Stomach (tissue), 9 donors: ENCODE measurements around the gene BACE1-AS. TPM values are rescaled to one million over a fixed set of nuclear protein-coding genes. Genes with fewer than 3 reads are reported as not detected.

ENCODE experiments used
- DNase-seq, 2 donors: peaks; one replicate each; pipeline versions ENCODE4 v3.0.0 to v3.0.0-alpha.2; 2013 to 2019
- H3K27ac ChIP-seq, 5 donors: fragments of 200-600 bp in 4 of 5; sonication (generic) in 4 of 5; one replicate each; pipeline ENCODE4 v1.5.1; 2013 to 2019; ENCODE audit warnings: mild to moderate bottlenecking in 1 of 5, moderate library complexity in 1 of 5
- H3K27me3 ChIP-seq, 3 donors: fragments of 200-600 bp; sonication (generic); one replicate each; pipeline ENCODE4 v1.5.1; 2017 to 2019; ENCODE audit warnings: mixed run types in 1 of 3
- H3K36me3 ChIP-seq, 4 donors: fragments of 200-600 bp; sonication (generic); 1 replicate in 3 of 4; 2 replicates in 1 of 4; pipeline ENCODE4 v1.5.1; 2016 to 2019
- H3K4me1 ChIP-seq, 4 donors: fragments of 200-600 bp; sonication (generic); one replicate each; pipeline ENCODE4 v1.5.1; 2016 to 2019
- H3K4me3 ChIP-seq, 4 donors: fragments of 200-600 bp; sonication (generic) in 3 of 4; one replicate each; pipeline ENCODE4 v1.5.1; 2016 to 2019; ENCODE audit warnings: mild to moderate bottlenecking in 1 of 4
- H3K9me3 ChIP-seq, 4 donors: fragments of 200-600 bp; sonication (generic); one replicate each; pipeline ENCODE4 v1.5.1; 2016 to 2019
- EP300 ChIP-seq: sonication (generic); formaldehyde crosslinking; IDR thresholded peaks from one replicate; pipeline ENCODE4 v1.6.1; 2017; ENCODE audit warnings: antibody characterized with exemption
- POLR2A ChIP-seq, 4 donors: fragments of 450-650 bp; IDR thresholded peaks; one replicate each; pipeline ENCODE4 v1.6.1; 2016; ENCODE audit warnings: antibody characterized with exemption in 4 of 4, control low read depth in 2 of 4, mild to moderate bottlenecking in 1 of 4, moderate library complexity in 1 of 4
- POLR2AphosphoS5 ChIP-seq, 3 donors: sonication (generic); formaldehyde crosslinking; IDR thresholded peaks; one replicate each; pipeline ENCODE4 v1.6.1; 2016; ENCODE audit warnings: antibody characterized with exemption in 3 of 3
- WGBS, 5 donors: extraction: QIAGEN DNeasy Blood & Tissue Kit in 3 of 5; methylation state at CpG; one replicate each; pipeline versions ENCODE4 v1.1.5 to v1.1.7; 2013 to 2018; 5-methylcytosine and 5-hydroxymethylcytosine counted together
- intact Hi-C: fragments of 100-400 bp; cut with DNase I; formaldehyde crosslinking; loops from one replicate; pipeline ENCODE4 v1.15.1; 2023; ENCODE audit warnings: low total_unique reads
- polyA plus RNA-seq, 3 donors: library from polyadenylated mRNA; stranded (reverse); fragments of 200-250 nt; gene quantifications; one replicate each; pipeline ENCODE4 v1.2.3, GENCODE V29; 2013
- total RNA-seq, 5 donors: library from RNA; depleted of rRNA; stranded (reverse); fragments of >200 nt; gene quantifications; one replicate each; pipeline versions ENCODE4 v1.1.0 to v1.2.3, GENCODE V29; 2014 to 2016
- TF ChIP-seq, protein P1 (sequence below), 7 experiments: fragments of 450-650 bp in 4 of 7; fragments of 200-600 bp in 3 of 7; sonication (generic) in 3 of 7; IDR thresholded peaks; one replicate each; pipeline ENCODE4 v1.5.1; 2016 to 2019; ENCODE audit warnings: antibody characterized with exemption in 7 of 7, control low read depth in 2 of 7, mild to moderate bottlenecking in 1 of 7
- donor health status: healthy with polysubstance abuse.
- donor health status: Bipolar disorder and iron deficiency.
- donor health status: healthy.

Gene BACE1-AS
- total and polyA plus RNA-seq, 8 donors = 1.5 to 8.0 (median 4.8) TPM

DNA sequence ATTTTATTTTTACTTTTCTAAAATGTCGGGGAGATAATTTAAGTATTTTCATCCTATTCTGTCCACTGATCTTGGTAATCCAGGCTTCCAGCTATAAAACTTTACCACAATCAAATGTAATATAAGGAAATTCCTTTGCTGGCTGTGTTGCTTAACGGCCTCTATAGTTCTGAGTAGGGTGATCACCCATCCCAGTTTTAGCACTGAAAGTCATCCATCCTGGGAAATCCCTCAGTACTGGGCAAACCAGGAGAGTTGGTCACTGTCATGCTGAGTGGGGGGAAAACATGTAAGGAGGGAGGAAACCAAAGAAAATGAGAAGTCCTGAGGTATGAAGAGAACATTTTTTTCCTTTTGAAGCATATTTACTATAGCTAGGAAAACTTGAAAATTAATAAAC is 12.8 kb upstream of the BACE1-AS start:
- Histone ChIP-seq H3K36me3 (peaks cover 25 to 60% (median 58%) of the 10 kb centered on the region in 4 donors), H3K9me3 (no peaks in the 10 kb centered on the region), H3K4me1 (no peaks in the 10 kb centered on the region), H3K27me3 (no peaks in the 10 kb centered on the region), H3K27ac (no peak overlapping the region), H3K4me3 (no peak overlapping the region)
- TF ChIP-seq, protein P1, sequence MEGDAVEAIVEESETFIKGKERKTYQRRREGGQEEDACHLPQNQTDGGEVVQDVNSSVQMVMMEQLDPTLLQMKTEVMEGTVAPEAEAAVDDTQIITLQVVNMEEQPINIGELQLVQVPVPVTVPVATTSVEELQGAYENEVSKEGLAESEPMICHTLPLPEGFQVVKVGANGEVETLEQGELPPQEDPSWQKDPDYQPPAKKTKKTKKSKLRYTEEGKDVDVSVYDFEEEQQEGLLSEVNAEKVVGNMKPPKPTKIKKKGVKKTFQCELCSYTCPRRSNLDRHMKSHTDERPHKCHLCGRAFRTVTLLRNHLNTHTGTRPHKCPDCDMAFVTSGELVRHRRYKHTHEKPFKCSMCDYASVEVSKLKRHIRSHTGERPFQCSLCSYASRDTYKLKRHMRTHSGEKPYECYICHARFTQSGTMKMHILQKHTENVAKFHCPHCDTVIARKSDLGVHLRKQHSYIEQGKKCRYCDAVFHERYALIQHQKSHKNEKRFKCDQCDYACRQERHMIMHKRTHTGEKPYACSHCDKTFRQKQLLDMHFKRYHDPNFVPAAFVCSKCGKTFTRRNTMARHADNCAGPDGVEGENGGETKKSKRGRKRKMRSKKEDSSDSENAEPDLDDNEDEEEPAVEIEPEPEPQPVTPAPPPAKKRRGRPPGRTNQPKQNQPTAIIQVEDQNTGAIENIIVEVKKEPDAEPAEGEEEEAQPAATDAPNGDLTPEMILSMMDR (IDR thresholded peaks at IDR 0.05) = no peak
- TF ChIP-seq EP300 (no peak), POLR2A (IDR thresholded peaks at IDR 0.05) (no peak), POLR2AphosphoS5 (IDR thresholded peaks at IDR 0.05) (no peak)
- 78 to 92% (median 86%) methylated on average over 2 of the region's 2 CpGs for WGBS, 5 donors
- intact Hi-C loops = no loop called here
- no peak for DNase-seq

- Histone ChIP-seq H3K27ac (peak overlapping the region in 1 of 5 donors; percentile 6), H3K27me3 (no peaks in the 10 kb centered on the region), H3K36me3 (peaks cover 38 to 65% (median 64%) of the 10 kb centered on the region in 4 donors), H3K4me3 (no peak overlapping the region), H3K9me3 (no peaks in the 10 kb centered on the region), H3K4me1 (no peaks in the 10 kb centered on the region)
- WGBS, 5 donors = 38 to 67% (median 58%) methylated on average over 4 of the region's 4 CpGs
- DNase-seq = no peak
- TF ChIP-seq EP300 (no peak), POLR2AphosphoS5 (IDR thresholded peaks at IDR 0.05) (no peak), POLR2A (IDR thresholded peaks at IDR 0.05) (no peak)
- TF ChIP-seq, protein P1 (IDR thresholded peaks at IDR 0.05) = no peak
- intact Hi-C loops = no loop called here
These were observed 11.3 kb upstream of the BACE1-AS start for GRCh38 chr11:117279711-117280376.

- Histone ChIP-seq H3K27ac (peak overlapping the region in 1 of 5 donors; percentile 8), H3K4me3 (no peak overlapping the region), H3K36me3 (peaks cover 41 to 69% (median 66%) of the 10 kb centered on the region in 4 donors), H3K9me3 (no peaks in the 10 kb centered on the region), H3K4me1 (no peaks in the 10 kb centered on the region), H3K27me3 (no peaks in the 10 kb centered on the region)
- intact Hi-C loops = no loop called here
- 65 to 86% (median 75%) methylated on average over 6 of the region's 6 CpGs for WGBS, 5 donors
- peak in 1 of 2 donors; percentile 34 for DNase-seq
- TF ChIP-seq POLR2A (IDR thresholded peaks at IDR 0.05) (no peak), POLR2AphosphoS5 (IDR thresholded peaks at IDR 0.05) (peak in 1 of 3 donors; percentile 16), EP300 (no peak)
These were observed 10.0 kb upstream of the BACE1-AS start for GRCh38 chr11:117281159-117281558.

DNA sequence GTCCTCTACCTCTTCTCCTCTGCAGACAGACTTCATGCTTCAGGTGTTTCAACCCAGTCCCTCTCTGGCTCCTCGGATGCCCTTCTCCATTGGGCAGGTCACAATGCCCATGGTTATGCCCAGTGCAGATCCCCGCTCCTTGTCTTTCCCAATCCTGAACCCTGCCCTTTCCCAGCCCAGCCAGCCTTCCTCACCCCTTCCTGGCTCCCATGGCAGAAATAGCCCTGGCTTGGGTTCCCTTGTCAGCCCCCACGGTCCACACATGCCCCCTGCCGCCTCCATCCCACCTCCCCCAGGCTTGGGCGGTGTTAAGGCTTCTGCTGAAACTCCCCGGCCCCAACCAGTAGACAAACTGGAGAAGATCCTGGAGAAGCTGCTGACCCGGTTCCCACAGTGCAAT is 9.3 kb upstream of the BACE1-AS start:
- TF ChIP-seq POLR2A (IDR thresholded peaks at IDR 0.05) (no peak), EP300 (no peak), POLR2AphosphoS5 (IDR thresholded peaks at IDR 0.05) (no peak)
- TF ChIP-seq, protein P1 (IDR thresholded peaks at IDR 0.05) = no peak
- Histone ChIP-seq H3K36me3 (peaks cover 41 to 75% (median 72%) of the 10 kb centered on the region in 4 donors), H3K4me1 (no peaks in the 10 kb centered on the region), H3K27ac (no peak overlapping the region), H3K4me3 (no peak overlapping the region), H3K9me3 (no peaks in the 10 kb centered on the region), H3K27me3 (no peaks in the 10 kb centered on the region)
- WGBS, 5 donors = 91 to 97% (median 95%) methylated on average over 7 of the region's 7 CpGs
- intact Hi-C loops = no loop called here
- no peak for DNase-seq

DNA sequence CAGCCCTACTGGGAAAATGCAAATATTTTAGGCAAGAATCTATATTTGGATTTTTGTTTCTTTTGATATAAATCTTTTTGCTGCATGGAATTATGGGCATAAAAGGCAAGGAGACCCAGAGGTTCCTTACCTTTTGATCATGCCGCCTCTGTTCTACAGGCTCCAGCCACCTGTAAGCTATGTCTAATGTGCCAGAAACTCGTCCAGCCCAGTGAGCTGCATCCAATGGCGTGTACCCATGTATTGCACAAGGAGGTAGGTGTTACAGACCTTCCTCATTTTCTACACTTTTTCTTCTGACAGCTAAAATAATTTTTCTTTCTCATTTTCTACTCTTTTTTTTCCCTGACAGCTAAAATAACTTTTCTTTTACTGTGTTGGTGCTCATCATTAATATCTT is 8.2 kb upstream of the BACE1-AS start:
- TF ChIP-seq EP300 = no peak
- Histone ChIP-seq H3K27me3 (no peaks in the 10 kb centered on the region), H3K9me3 (no peaks in the 10 kb centered on the region), H3K4me1 (no peaks in the 10 kb centered on the region), H3K4me3 (no peak overlapping the region), H3K27ac (no peak overlapping the region), H3K36me3 (peaks cover 41 to 85% (median 82%) of the 10 kb centered on the region in 4 donors)
- no peak for DNase-seq
- WGBS, 5 donors = 87 to 100% (median 95%) methylated on average over 3 of the region's 3 CpGs
- intact Hi-C loops = no loop called here
